Mesenchymal stem cell (in vitro differentiated cells and primary cell): ENCODE data around the gene DNAH14.
A peak's percentile ranks its signal among the peaks of the same experiment; 100 is the strongest.
"Not testable (repeated sequence)": the region's sequence is repeated elsewhere in the genome, so short reads cannot be mapped to it uniquely, and the experiment has no call there.

Experiments used
- DNase-seq: peaks from one replicate; pipeline ENCODE4 v3.0.0-alpha.2; 2013
- H2AFZ ChIP-seq: one replicate; pipeline ENCODE4 v1.6.1; 2013; ENCODE audit warnings: low read depth, mild to moderate bottlenecking, control low read depth, inconsistent platforms, low read length, moderate library complexity
- H2AK5ac ChIP-seq: 2 replicates; pipeline ENCODE4 v1.6.1; 2013; ENCODE audit warnings: low read length, moderate library complexity, mild to moderate bottlenecking, inconsistent platforms; ENCODE audit not compliant: severe bottlenecking
- H2BK120ac ChIP-seq: one replicate; pipeline ENCODE4 v1.6.1; 2013; ENCODE audit warnings: low read depth, mild to moderate bottlenecking, inconsistent platforms, low read length, moderate library complexity
- H2BK12ac ChIP-seq, 2 experiments: one replicate each; pipeline ENCODE4 v1.6.1; 2013; ENCODE audit warnings: inconsistent platforms in 2 of 2, low read length in 2 of 2, mild to moderate bottlenecking in 2 of 2, moderate library complexity in 2 of 2, control low read depth in 1 of 2
- H2BK15ac ChIP-seq: one replicate; pipeline ENCODE4 v1.6.1; 2013; ENCODE audit warnings: mild to moderate bottlenecking, low read depth, inconsistent platforms; ENCODE audit not compliant: poor library complexity, severe bottlenecking
- H2BK5ac ChIP-seq: 2 replicates; pipeline ENCODE4 v1.6.1; 2013; ENCODE audit warnings: low read depth, mild to moderate bottlenecking, low read length, control low read depth, inconsistent platforms; ENCODE audit not compliant: poor library complexity, severe bottlenecking
- H3K14ac ChIP-seq, 2 experiments: one replicate each; pipeline ENCODE4 v1.6.1; 2013; ENCODE audit warnings: inconsistent platforms in 2 of 2, low read length in 2 of 2, control low read depth in 1 of 2, mild to moderate bottlenecking in 1 of 2, moderate library complexity in 1 of 2
- H3K18ac ChIP-seq, 2 experiments: one replicate each; pipeline ENCODE4 v1.6.1; 2013; ENCODE audit warnings: inconsistent platforms in 2 of 2, low read length in 2 of 2, control low read depth in 1 of 2, low read depth in 1 of 2, mild to moderate bottlenecking in 1 of 2
- H3K23ac ChIP-seq, 2 experiments: one replicate each; pipeline ENCODE4 v1.6.1; 2013; ENCODE audit warnings: inconsistent platforms in 2 of 2, low read length in 2 of 2, mild to moderate bottlenecking in 2 of 2, moderate library complexity in 2 of 2, control low read depth in 1 of 2
- H3K27ac ChIP-seq: 2 replicates; pipeline ENCODE4 v1.5.1; 2013; ENCODE audit warnings: mild to moderate bottlenecking, moderate library complexity, low read length, control low read depth, inconsistent platforms; ENCODE audit not compliant: poor library complexity, severe bottlenecking
- H3K27me3 ChIP-seq, 2 experiments: 2 replicates each; pipeline versions ENCODE4 v1.6.1 to v1.7.0; 2013; ENCODE audit warnings: low read length in 2 of 2, mild to moderate bottlenecking in 2 of 2, moderate library complexity in 2 of 2, control low read depth in 1 of 2, inconsistent platforms in 1 of 2; ENCODE audit not compliant: control insufficient read depth in 1 of 2, insufficient read depth in 1 of 2
- H3K36me3 ChIP-seq, 2 experiments: 2 replicates each; pipeline versions ENCODE4 v1.6.1 to v1.7.0; 2013; ENCODE audit warnings: low read length in 2 of 2, control low read depth in 1 of 2, inconsistent platforms in 1 of 2, low read depth in 1 of 2, mild to moderate bottlenecking in 1 of 2; ENCODE audit not compliant: insufficient read depth in 2 of 2, control insufficient read depth in 1 of 2
- H3K4ac ChIP-seq, 2 experiments: one replicate each; pipeline ENCODE4 v1.6.1; 2013; ENCODE audit warnings: inconsistent platforms in 2 of 2, low read length in 2 of 2, mild to moderate bottlenecking in 2 of 2, moderate library complexity in 2 of 2, control low read depth in 1 of 2, low read depth in 1 of 2
- H3K4me1 ChIP-seq: 2 replicates; pipeline ENCODE4 v1.6.1; 2013; ENCODE audit warnings: low read depth, low read length, control low read depth; ENCODE audit not compliant: control insufficient read depth, insufficient read depth
- H3K4me2 ChIP-seq: 2 replicates; pipeline ENCODE4 v1.6.1; 2013; ENCODE audit warnings: low read length, mild to moderate bottlenecking, inconsistent platforms; ENCODE audit not compliant: poor library complexity, severe bottlenecking
- H3K4me3 ChIP-seq, 2 experiments: 2 replicates each; pipeline versions ENCODE4 v1.5.1 to v1.7.0; 2013; ENCODE audit warnings: low read length in 2 of 2, mild to moderate bottlenecking in 2 of 2, control low read depth in 1 of 2, low read depth in 1 of 2; ENCODE audit not compliant: insufficient read depth in 1 of 2
- H3K79me1 ChIP-seq: replicated peaks from 2 replicates; pipeline ENCODE4 v1.6.1; 2013; ENCODE audit warnings: mild to moderate bottlenecking, control low read depth, low read length, inconsistent platforms; ENCODE audit not compliant: poor library complexity, severe bottlenecking
- H3K9ac ChIP-seq: 2 replicates; pipeline ENCODE4 v1.7.0; 2013; ENCODE audit warnings: mild to moderate bottlenecking, low read length, moderate library complexity
- H3K9me3 ChIP-seq: 2 replicates; pipeline ENCODE4 v1.7.0; 2013; ENCODE audit warnings: mild to moderate bottlenecking, low read length; ENCODE audit not compliant: control insufficient read depth
- H4K8ac ChIP-seq: one replicate; pipeline ENCODE4 v1.6.1; 2013; ENCODE audit warnings: inconsistent platforms, mild to moderate bottlenecking, low read length, moderate library complexity
- H4K91ac ChIP-seq: one replicate; pipeline ENCODE4 v1.6.1; 2013; ENCODE audit warnings: mild to moderate bottlenecking, low read length, inconsistent platforms
- WGBS: methylation state at CpG from one replicate; pipeline ENCODE4 v1.1.7; 2013; ENCODE audit warnings: mixed read lengths; 5-methylcytosine and 5-hydroxymethylcytosine counted together

Gene DNAH14

DNA sequence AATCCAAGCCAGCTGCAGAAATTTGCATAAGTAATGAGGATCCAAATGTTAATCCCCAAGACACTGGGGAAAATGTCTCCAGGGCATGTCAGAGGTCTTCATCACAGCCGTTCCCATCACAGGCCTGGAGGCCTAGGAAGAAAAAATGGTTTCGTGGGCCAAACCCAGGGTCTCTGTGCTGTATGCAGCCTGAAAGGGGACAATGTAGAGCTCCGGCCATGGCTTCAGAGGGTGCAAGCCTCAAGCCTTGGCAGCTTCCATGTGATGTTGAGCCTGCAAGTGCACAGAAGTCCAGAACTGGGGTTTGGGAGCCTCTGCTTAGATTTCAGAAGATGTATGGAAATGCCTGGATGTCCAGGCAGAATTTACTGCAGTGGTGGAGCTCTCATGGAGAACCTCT lies 247.9 kb downstream of the DNAH14 start:
- H3K18ac ChIP-seq, H3K4me1 ChIP-seq, H3K27ac ChIP-seq, H3K4ac ChIP-seq, H3K23ac ChIP-seq, H4K91ac ChIP-seq, H2BK120ac ChIP-seq, H4K8ac ChIP-seq, H3K36me3 ChIP-seq, H3K14ac ChIP-seq, H2BK5ac ChIP-seq, H3K4me2 ChIP-seq, H3K27me3 ChIP-seq, H2AFZ ChIP-seq, H3K9ac ChIP-seq, DNase-seq, H3K4me3 ChIP-seq, H2BK12ac ChIP-seq, H2AK5ac ChIP-seq, H3K79me1 ChIP-seq, H2BK15ac ChIP-seq: not testable (repeated sequence)
- 93% methylated on average over 3 of the region's 3 CpGs for WGBS
- H3K9me3 ChIP-seq, result peaks cover 50% of the 10 kb centered on the region

DNA sequence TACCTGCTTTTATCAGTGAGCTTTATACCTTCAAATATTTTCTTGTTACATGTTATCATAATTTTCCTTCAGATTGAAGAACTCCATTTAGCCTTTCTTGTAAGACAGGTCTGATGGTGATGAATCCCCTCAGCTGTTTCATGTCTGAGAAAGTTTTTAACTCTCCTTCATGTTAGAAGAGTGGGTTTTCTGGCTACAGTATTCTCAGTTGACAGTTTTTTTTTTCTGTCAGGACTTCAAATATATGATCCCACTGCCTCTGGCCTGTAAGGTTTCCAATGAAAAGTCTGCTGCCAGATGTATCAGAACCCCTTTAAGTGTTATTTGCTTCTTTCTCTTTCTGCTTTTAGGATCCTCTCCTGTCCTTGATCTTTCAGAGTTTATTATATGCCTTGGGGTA lies 250.2 kb downstream of the DNAH14 start:
- DNase-seq, result no peak
- H4K91ac ChIP-seq, result no peak overlapping the region
- H3K9ac ChIP-seq, result no peak overlapping the region
- H3K79me1 ChIP-seq, result no peaks in the 10 kb centered on the region
- no peak overlapping the region for H3K4ac ChIP-seq
- H2BK120ac ChIP-seq, result no peak overlapping the region
- no peak overlapping the region for H3K23ac ChIP-seq
- no peak overlapping the region for H2AFZ ChIP-seq
- peaks cover 58% of the 10 kb centered on the region for H3K9me3 ChIP-seq
- no peak overlapping the region for H3K27ac ChIP-seq
- H3K14ac ChIP-seq, result no peak overlapping the region
- H2BK15ac ChIP-seq, result no peak overlapping the region
- H3K36me3 ChIP-seq, result peaks cover 0 to 6% of the 10 kb centered on the region in 2 experiments
- H3K4me2 ChIP-seq, result no peak overlapping the region
- no peak overlapping the region for H4K8ac ChIP-seq
- no peaks in the 10 kb centered on the region for H3K27me3 ChIP-seq
- no peak overlapping the region for H2BK12ac ChIP-seq
- no peak overlapping the region for H3K18ac ChIP-seq
- no peaks in the 10 kb centered on the region for H3K4me1 ChIP-seq
- H2AK5ac ChIP-seq, result no peak overlapping the region
- no peak overlapping the region for H3K4me3 ChIP-seq
- no peak overlapping the region for H2BK5ac ChIP-seq

DNA sequence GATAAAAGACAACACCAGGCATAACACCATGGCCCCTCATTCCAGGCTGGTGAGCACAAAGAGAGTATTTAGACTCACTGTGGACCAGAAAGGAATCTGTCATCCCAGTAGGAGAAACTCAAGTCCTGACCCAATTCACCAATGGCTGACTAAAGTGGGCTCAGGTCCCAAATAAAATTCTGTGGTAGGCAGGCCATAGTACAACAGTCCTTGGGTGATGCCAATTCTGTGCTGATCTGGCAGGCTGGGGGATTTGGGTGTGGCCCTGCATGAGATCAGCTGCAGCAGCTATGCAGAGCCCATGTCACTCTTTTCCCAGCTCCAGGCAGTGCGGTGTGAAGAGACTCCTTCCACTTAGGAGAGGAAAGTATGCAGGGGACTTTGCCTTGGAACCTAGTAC lies 253.2 kb downstream of the DNAH14 start:
- H3K9me3 ChIP-seq, result peaks cover 58% of the 10 kb centered on the region
- no peak overlapping the region for H3K4me3 ChIP-seq
- no peaks in the 10 kb centered on the region for H3K27me3 ChIP-seq
- peaks cover 0 to 6% of the 10 kb centered on the region in 2 experiments for H3K36me3 ChIP-seq
- no peak overlapping the region for H3K27ac ChIP-seq
- no peaks in the 10 kb centered on the region for H3K4me1 ChIP-seq
- H2BK120ac ChIP-seq, result no peak overlapping the region
- H3K9ac ChIP-seq, result no peak overlapping the region
- peak overlapping the region in 1 of 2 experiments; percentile 28 for H3K4ac ChIP-seq
- H2BK12ac ChIP-seq, result no peak overlapping the region
- no peak overlapping the region for H4K91ac ChIP-seq
- WGBS, result 100% methylated on average over 1 of the region's 1 CpG
- H3K18ac ChIP-seq, result no peak overlapping the region
- H3K23ac ChIP-seq, result no peak overlapping the region
- no peak overlapping the region for H2AFZ ChIP-seq
- no peak overlapping the region for H3K4me2 ChIP-seq
- H4K8ac ChIP-seq, result no peak overlapping the region
- H3K14ac ChIP-seq, result peak overlapping the region in 1 of 2 experiments; percentile 81
- H2BK5ac ChIP-seq, result no peak overlapping the region
- no peak overlapping the region for H2BK15ac ChIP-seq
- no peak overlapping the region for H2AK5ac ChIP-seq
- no peak for DNase-seq
- H3K79me1 ChIP-seq, result no peaks in the 10 kb centered on the region

DNA sequence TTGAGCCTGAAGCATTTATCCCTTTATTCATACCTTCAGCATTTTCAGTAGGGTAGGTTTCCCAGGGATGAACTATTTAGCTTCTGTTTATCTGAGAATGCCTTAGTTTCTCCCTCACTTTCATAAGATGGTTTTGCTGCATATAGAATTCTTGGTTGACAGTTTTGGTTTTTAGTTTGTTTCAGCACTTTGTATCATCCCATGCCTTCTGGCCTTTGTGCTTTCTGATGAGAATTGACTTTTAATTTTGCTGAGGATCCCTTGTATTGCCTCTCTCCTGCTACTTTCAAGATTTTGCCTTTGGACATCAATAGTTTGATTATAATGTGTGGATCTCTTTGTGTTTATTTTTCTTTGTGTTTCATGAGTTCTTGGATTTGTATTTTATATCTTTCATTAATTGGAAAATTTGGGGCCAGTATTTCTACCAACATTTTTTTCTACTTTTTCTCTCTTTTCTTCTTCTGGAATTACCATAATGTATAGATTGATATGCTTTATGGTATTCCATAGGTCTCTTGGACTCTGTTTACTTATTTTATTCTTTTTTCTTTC lies 261.8 kb downstream of the DNAH14 start:
- Histone ChIP-seq H3K4ac (no peak overlapping the region), H4K91ac (no peak overlapping the region), H3K79me1 (no peaks in the 10 kb centered on the region), H3K4me3 (no peak overlapping the region), H3K27me3 (no peaks in the 10 kb centered on the region), H2AK5ac (no peak overlapping the region), H2BK5ac (no peak overlapping the region), H2BK15ac (no peak overlapping the region), H3K4me1 (no peaks in the 10 kb centered on the region), H2AFZ (no peak overlapping the region), H3K27ac (no peak overlapping the region), H2BK120ac (no peak overlapping the region), H3K23ac (no peak overlapping the region), H3K36me3 (no peaks in the 10 kb centered on the region), H3K9me3 (peaks cover 66% of the 10 kb centered on the region), H3K4me2 (no peak overlapping the region), H2BK12ac (no peak overlapping the region), H4K8ac (no peak overlapping the region), H3K9ac (no peak overlapping the region), H3K14ac (no peak overlapping the region), H3K18ac (no peak overlapping the region)
- no peak for DNase-seq
